Small intestine (tissue), 7 donors: ENCODE measurements around the gene DMWD. TPM values are rescaled to one million over a fixed set of nuclear protein-coding genes. Genes with fewer than 3 reads are reported as not detected.
A peak's percentile ranks its signal among the peaks of the same experiment; 100 is the strongest.

Source experiments
- DNase-seq, 2 donors: peaks; one replicate each; pipeline versions ENCODE4 v3.0.0 to v3.0.0-alpha.2; 2013
- FAIRE-seq: peaks from 2 replicates; lab custom pipeline; 2012; peaks lifted over from hg19 to GRCh38; lab: Jason Lieb, UNC
- H3K27ac ChIP-seq, 3 donors: one replicate each; pipeline ENCODE4 v1.5.1; 2013; ENCODE audit warnings: low read length in 2 of 3, mild to moderate bottlenecking in 2 of 3, control low read depth in 1 of 3, inconsistent platforms in 1 of 3, low read depth in 1 of 3, moderate library complexity in 1 of 3
- H3K27me3 ChIP-seq, 3 donors: one replicate each; pipeline ENCODE4 v1.6.1; 2013; ENCODE audit warnings: low read length in 3 of 3, inconsistent platforms in 1 of 3; ENCODE audit not compliant: control insufficient read depth in 3 of 3, insufficient read depth in 3 of 3
- H3K36me3 ChIP-seq, 3 donors: one replicate each; pipeline ENCODE4 v1.6.1; 2013; ENCODE audit warnings: low read length in 3 of 3, inconsistent platforms in 1 of 3, low read depth in 1 of 3, mild to moderate bottlenecking in 1 of 3, moderate library complexity in 1 of 3; ENCODE audit not compliant: control insufficient read depth in 3 of 3, insufficient read depth in 2 of 3
- H3K4me1 ChIP-seq, 3 donors: one replicate each; pipeline ENCODE4 v1.6.1; 2013; ENCODE audit warnings: low read length in 2 of 3, inconsistent platforms in 1 of 3, low read depth in 1 of 3, mild to moderate bottlenecking in 1 of 3, moderate library complexity in 1 of 3; ENCODE audit not compliant: control insufficient read depth in 3 of 3, insufficient read depth in 2 of 3
- H3K4me3 ChIP-seq, 3 donors: one replicate each; pipeline ENCODE4 v1.5.1; 2013; ENCODE audit warnings: low read length in 3 of 3, control low read depth in 1 of 3, inconsistent platforms in 1 of 3, low read depth in 1 of 3, mild to moderate bottlenecking in 1 of 3, moderate library complexity in 1 of 3
- H3K9me3 ChIP-seq, 2 donors: one replicate each; pipeline ENCODE4 v1.6.1; 2013; ENCODE audit warnings: low read depth in 1 of 2, low read length in 1 of 2; ENCODE audit not compliant: control insufficient read depth in 2 of 2, insufficient read depth in 1 of 2
- WGBS, 3 donors: extraction: QIAGEN DNeasy Blood & Tissue Kit; methylation state at CpG; one replicate each; pipeline ENCODE4 v1.1.7; 2013; 5-methylcytosine and 5-hydroxymethylcytosine counted together
- polyA plus RNA-seq, 4 donors: library from polyadenylated mRNA; stranded (reverse) in 3 of 4; unstranded in 1 of 4; fragments of 200-250 nt in 3 of 4; fragments of 120-200 nt in 1 of 4; gene quantifications; one replicate each; pipeline versions ENCODE4 v1.2.1 to v1.2.3, GENCODE V29; 2013
- donor health status: healthy with polysubstance abuse.
- donor health status: control.
- donor health status: control.
- donor health status: Bipolar disorder and iron deficiency.
- donor health status: healthy.

DMWD gene
- polyA plus RNA-seq, 4 donors = 4.6 to 20.9 (median 11.9) TPM

GRCh38 chr19:45825917-45826893 lies 33.6 kb upstream of the DMWD start:
- 86 to 91% (median 90%) methylated on average over 21 to 22 of the region's 22 CpGs for WGBS, 3 donors
- no peak overlapping the region for H3K27ac ChIP-seq
- no peak overlapping the region for H3K4me3 ChIP-seq
- FAIRE-seq (no peak), DNase-seq (no peak)
- H3K4me1 ChIP-seq = no peaks in the 10 kb centered on the region
- H3K36me3 ChIP-seq = peaks cover 14 to 92% (median 20%) of the 10 kb centered on the region in 3 donors
- H3K9me3 ChIP-seq = no peaks in the 10 kb centered on the region
- no peaks in the 10 kb centered on the region for H3K27me3 ChIP-seq

GRCh38 chr19:45825263-45825605 lies 32.6 kb upstream of the DMWD start:
- DNase-seq (no peak), FAIRE-seq (no peak)
- H3K9me3 ChIP-seq = no peaks in the 10 kb centered on the region
- H3K4me3 ChIP-seq = no peak overlapping the region
- no peaks in the 10 kb centered on the region for H3K4me1 ChIP-seq
- peaks cover 16 to 97% (median 16%) of the 10 kb centered on the region in 3 donors for H3K36me3 ChIP-seq
- no peaks in the 10 kb centered on the region for H3K27me3 ChIP-seq
- H3K27ac ChIP-seq = no peak overlapping the region
- WGBS, 3 donors = 91 to 93% (median 92%) methylated on average over 6 to 8 of the region's 8 CpGs

GRCh38 chr19:45824531-45825262 lies 32.1 kb upstream of the DMWD start:
- FAIRE-seq (no peak), DNase-seq (no peak)
- H3K27ac ChIP-seq = no peak overlapping the region
- H3K4me3 ChIP-seq = no peak overlapping the region
- H3K36me3 ChIP-seq = peaks cover 11 to 97% (median 16%) of the 10 kb centered on the region in 3 donors
- no peaks in the 10 kb centered on the region for H3K27me3 ChIP-seq
- WGBS, 3 donors = 80 to 86% (median 81%) methylated on average over 26 of the region's 26 CpGs
- no peaks in the 10 kb centered on the region for H3K9me3 ChIP-seq
- H3K4me1 ChIP-seq = no peaks in the 10 kb centered on the region

- no peak for FAIRE-seq
Measured at GRCh38 chr19:45824041-45824471, 31.4 kb upstream of the DMWD start.

GRCh38 chr19:45823182-45823581 lies 30.5 kb upstream of the DMWD start:
- DNase-seq (no peak), FAIRE-seq (no peak)
- Histone ChIP-seq H3K9me3 (no peaks in the 10 kb centered on the region), H3K27me3 (no peaks in the 10 kb centered on the region), H3K4me1 (no peaks in the 10 kb centered on the region), H3K27ac (no peak overlapping the region), H3K4me3 (no peak overlapping the region), H3K36me3 (peaks cover 3 to 96% (median 11%) of the 10 kb centered on the region in 3 donors)
- 91 to 94% (median 94%) methylated on average over 11 to 12 of the region's 12 CpGs for WGBS, 3 donors

More at GRCh38 chr19:45824041-45824471, 31.4 kb upstream of the DMWD start:
- WGBS, 3 donors = 21 to 55% (median 29%) methylated on average over 12 of the region's 12 CpGs
- Histone ChIP-seq H3K27ac (no peak overlapping the region), H3K9me3 (no peaks in the 10 kb centered on the region), H3K36me3 (peaks cover 10 to 97% (median 16%) of the 10 kb centered on the region in 3 donors), H3K27me3 (no peaks in the 10 kb centered on the region), H3K4me3 (no peak overlapping the region), H3K4me1 (no peaks in the 10 kb centered on the region)
- peak in 1 of 2 donors; percentile 22 for DNase-seq

GRCh38 chr19:45822716-45823115 lies 30.1 kb upstream of the DMWD start:
- FAIRE-seq = no peak
- WGBS, 3 donors = 95 to 99% (median 96%) methylated on average over 5 of the region's 5 CpGs
- H3K27me3 ChIP-seq = no peaks in the 10 kb centered on the region
- no peak overlapping the region for H3K27ac ChIP-seq
- no peaks in the 10 kb centered on the region for H3K4me1 ChIP-seq
- H3K4me3 ChIP-seq = no peak overlapping the region
- no peak for DNase-seq
- no peaks in the 10 kb centered on the region for H3K9me3 ChIP-seq
- peaks cover 2 to 96% (median 11%) of the 10 kb centered on the region in 3 donors for H3K36me3 ChIP-seq

- no peak overlapping the region for H3K27ac ChIP-seq
- 85 to 92% (median 85%) methylated on average over 10 of the region's 10 CpGs for WGBS, 3 donors
- peaks cover 0 to 3% (median 0%) of the 10 kb centered on the region in 3 donors for H3K4me1 ChIP-seq
- DNase-seq (no peak), FAIRE-seq (no peak)
- no peaks in the 10 kb centered on the region for H3K9me3 ChIP-seq
- no peaks in the 10 kb centered on the region for H3K27me3 ChIP-seq
- peaks cover 2 to 93% (median 9%) of the 10 kb centered on the region in 3 donors for H3K36me3 ChIP-seq
- H3K4me3 ChIP-seq = no peak overlapping the region
Measured at GRCh38 chr19:45821570-45821969, 28.9 kb upstream of the DMWD start.

GRCh38 chr19:45821103-45821521 lies 28.5 kb upstream of the DMWD start:
- H3K36me3 ChIP-seq = peaks cover 4 to 93% (median 9%) of the 10 kb centered on the region in 3 donors
- FAIRE-seq (no peak), DNase-seq (no peak)
- no peak overlapping the region for H3K4me3 ChIP-seq
- WGBS, 3 donors = 86 to 89% (median 87%) methylated on average over 8 of the region's 8 CpGs
- no peak overlapping the region for H3K27ac ChIP-seq
- no peaks in the 10 kb centered on the region for H3K27me3 ChIP-seq
- peaks cover 0 to 3% (median 0%) of the 10 kb centered on the region in 3 donors for H3K4me1 ChIP-seq
- no peaks in the 10 kb centered on the region for H3K9me3 ChIP-seq
